SU-DHL-6 (cell line): ENCODE results near the gene MTERF4.

Experiments used
- EZH2phosphoT487 ChIP-seq: fragments of 200-600 bp; sonication (generic), shearing (Covaris generic); conservative IDR thresholded peaks from 2 replicates; pipeline ENCODE4 v1.6.1; 2018; ENCODE audit warnings: mild to moderate bottlenecking, antibody characterized with exemption, low read length, moderate library complexity, mixed read lengths
- TF ChIP-seq, protein P1 (sequence below): fragments of 200-600 bp; sonication (generic); IDR thresholded peaks from one replicate; pipeline ENCODE4 v1.5.1; 2017; ENCODE audit warnings: antibody characterized with exemption, mild to moderate bottlenecking, low read length, moderate library complexity; ENCODE audit not compliant: insufficient read depth, poor library complexity, severe bottlenecking

DNA sequence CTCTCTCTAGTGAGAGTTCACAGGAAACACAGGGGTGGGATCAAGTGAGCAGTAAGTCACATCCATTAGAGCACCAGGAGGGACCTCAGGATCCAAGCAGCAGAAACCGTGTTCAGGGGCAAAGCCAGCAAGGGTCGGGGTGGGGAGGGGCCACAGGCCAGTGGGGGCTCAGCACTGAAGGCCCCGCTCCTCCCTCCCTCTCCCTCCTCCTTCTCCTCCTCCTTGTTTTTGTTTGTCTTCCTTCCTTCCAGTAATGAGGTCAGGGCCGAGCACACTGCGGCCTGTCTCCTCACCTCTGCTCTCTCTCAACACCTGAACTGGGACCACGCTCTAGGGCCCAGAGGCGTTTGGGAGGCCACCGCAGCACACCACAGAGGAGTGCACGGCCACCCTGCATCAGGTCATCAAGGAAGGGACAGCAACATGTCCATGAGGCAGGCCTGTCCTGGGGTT lies 20.9 kb downstream of the MTERF4 start:
- TF ChIP-seq, protein P1, sequence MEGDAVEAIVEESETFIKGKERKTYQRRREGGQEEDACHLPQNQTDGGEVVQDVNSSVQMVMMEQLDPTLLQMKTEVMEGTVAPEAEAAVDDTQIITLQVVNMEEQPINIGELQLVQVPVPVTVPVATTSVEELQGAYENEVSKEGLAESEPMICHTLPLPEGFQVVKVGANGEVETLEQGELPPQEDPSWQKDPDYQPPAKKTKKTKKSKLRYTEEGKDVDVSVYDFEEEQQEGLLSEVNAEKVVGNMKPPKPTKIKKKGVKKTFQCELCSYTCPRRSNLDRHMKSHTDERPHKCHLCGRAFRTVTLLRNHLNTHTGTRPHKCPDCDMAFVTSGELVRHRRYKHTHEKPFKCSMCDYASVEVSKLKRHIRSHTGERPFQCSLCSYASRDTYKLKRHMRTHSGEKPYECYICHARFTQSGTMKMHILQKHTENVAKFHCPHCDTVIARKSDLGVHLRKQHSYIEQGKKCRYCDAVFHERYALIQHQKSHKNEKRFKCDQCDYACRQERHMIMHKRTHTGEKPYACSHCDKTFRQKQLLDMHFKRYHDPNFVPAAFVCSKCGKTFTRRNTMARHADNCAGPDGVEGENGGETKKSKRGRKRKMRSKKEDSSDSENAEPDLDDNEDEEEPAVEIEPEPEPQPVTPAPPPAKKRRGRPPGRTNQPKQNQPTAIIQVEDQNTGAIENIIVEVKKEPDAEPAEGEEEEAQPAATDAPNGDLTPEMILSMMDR: no peak
- no peak for TF ChIP-seq EZH2phosphoT487
